Adrenal gland (tissue), 5 donors: ENCODE measurements around the gene FCMR.

Experiments used
- POLR2A ChIP-seq, 2 donors: fragments of 450-650 bp; IDR thresholded peaks; one replicate each; pipeline ENCODE4 v1.6.1; 2017; ENCODE audit warnings: antibody characterized with exemption in 2 of 2, mild to moderate bottlenecking in 2 of 2, moderate library complexity in 1 of 2
- TF ChIP-seq, protein P1 (sequence below), 6 experiments: fragments of 450-650 bp in 4 of 6; fragments of 200-600 bp in 2 of 6; sonication (generic) in 1 of 6; IDR thresholded peaks; 1 replicate in 5 of 6; 2 replicates in 1 of 6; pipeline versions ENCODE4 v1.5.1 to v1.8.0; 2016 to 2021; ENCODE audit warnings: antibody characterized with exemption in 6 of 6, mild to moderate bottlenecking in 2 of 6, moderate library complexity in 1 of 6
- donor health status: DM: no; HTN: no; CAD: no.

GRCh38 chr1:206897175-206897574 lies 24.6 kb downstream of the FCMR start, which contains the start of gene IL24:
- TF ChIP-seq, protein P1, sequence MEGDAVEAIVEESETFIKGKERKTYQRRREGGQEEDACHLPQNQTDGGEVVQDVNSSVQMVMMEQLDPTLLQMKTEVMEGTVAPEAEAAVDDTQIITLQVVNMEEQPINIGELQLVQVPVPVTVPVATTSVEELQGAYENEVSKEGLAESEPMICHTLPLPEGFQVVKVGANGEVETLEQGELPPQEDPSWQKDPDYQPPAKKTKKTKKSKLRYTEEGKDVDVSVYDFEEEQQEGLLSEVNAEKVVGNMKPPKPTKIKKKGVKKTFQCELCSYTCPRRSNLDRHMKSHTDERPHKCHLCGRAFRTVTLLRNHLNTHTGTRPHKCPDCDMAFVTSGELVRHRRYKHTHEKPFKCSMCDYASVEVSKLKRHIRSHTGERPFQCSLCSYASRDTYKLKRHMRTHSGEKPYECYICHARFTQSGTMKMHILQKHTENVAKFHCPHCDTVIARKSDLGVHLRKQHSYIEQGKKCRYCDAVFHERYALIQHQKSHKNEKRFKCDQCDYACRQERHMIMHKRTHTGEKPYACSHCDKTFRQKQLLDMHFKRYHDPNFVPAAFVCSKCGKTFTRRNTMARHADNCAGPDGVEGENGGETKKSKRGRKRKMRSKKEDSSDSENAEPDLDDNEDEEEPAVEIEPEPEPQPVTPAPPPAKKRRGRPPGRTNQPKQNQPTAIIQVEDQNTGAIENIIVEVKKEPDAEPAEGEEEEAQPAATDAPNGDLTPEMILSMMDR (IDR thresholded peaks at IDR 0.05), result no peak
- TF ChIP-seq POLR2A (IDR thresholded peaks at IDR 0.05), result no peak
